GM18507 (cell line): Measurements from ENCODE around the gene ARL5B.
A peak's percentile ranks its signal among the peaks of the same experiment; 100 is the strongest.
"Not testable (repeated sequence)": the region's sequence is repeated elsewhere in the genome, so short reads cannot be mapped to it uniquely, and the experiment has no call there.

Source experiments
- DNase-seq: peaks from one replicate; pipeline ENCODE4 v3.0.0; 2011; ENCODE audit warnings: low read depth; ENCODE audit not compliant: insufficient read length; ENCODE audit errors: extremely low spot score
- FAIRE-seq: peaks from 2 replicates; lab custom pipeline; 2011; peaks lifted over from hg19 to GRCh38; lab: Jason Lieb, UNC

ARL5B gene

GRCh38 chr10:18659125-18659818, at the start of gene ARL5B:
TSS of gene ARL5B (plus strand) at chr10:18659431. CDS start at chr10:18659638, 207 bp downstream.
- FAIRE-seq (peak; percentile 97), DNase-seq (peak; percentile 89)

GRCh38 chr10:18610517-18610916, 48.7 kb upstream of the ARL5B start:
- FAIRE-seq (no peak), DNase-seq (no peak)

DNA sequence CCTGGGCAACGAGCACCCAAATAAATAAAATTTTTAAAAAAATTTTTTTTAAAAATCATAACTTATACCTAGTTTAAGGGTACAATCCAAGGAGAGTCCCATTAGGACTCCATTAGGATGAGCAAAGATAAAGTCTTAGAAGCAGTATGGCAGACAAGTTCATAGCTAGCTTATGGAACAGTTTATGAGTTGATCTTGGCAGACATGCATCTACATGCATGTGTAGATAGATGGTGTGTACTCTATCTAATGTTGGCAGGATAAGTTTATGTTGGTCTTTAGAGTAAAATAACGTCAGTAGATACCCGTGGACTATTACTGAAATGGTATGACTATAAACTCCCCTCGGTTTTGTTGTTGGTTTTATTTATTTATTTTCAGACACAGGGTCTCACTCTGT, 48.1 kb upstream of the ARL5B start:
- no peak for DNase-seq
- FAIRE-seq = no peak

- no peak for DNase-seq
- no peak for FAIRE-seq
Observed at GRCh38 chr10:18615618-18616017, 43.6 kb upstream of the ARL5B start.

GRCh38 chr10:18616337-18616736, 42.9 kb upstream of the ARL5B start:
- DNase-seq (no peak), FAIRE-seq (no peak)

- DNase-seq = no peak
- FAIRE-seq = no peak
Observed at GRCh38 chr10:18619016-18619415, 40.2 kb upstream of the ARL5B start.

GRCh38 chr10:18620856-18621255, 38.4 kb upstream of the ARL5B start:
- DNase-seq (no peak), FAIRE-seq (no peak)

DNA sequence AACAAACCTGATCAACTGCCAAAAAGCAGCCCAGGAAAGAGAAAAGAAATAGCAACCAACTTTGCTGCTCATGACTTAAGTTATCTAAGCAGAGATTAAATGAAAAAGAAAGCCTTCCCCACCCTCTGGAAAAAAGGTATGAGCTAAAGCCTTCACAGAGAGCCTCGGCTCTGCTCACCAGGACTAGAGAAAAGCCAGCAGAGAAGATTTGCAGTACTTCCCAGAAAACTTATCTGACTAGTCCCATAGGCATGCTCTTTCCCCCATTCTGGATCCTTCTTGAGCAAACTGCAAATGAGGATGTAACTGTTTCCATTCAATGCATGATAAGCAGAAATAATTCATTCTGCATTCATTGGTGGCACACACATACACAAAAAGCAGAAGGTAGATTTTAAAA, 35.6 kb upstream of the ARL5B start:
- FAIRE-seq = not testable (repeated sequence)

DNA sequence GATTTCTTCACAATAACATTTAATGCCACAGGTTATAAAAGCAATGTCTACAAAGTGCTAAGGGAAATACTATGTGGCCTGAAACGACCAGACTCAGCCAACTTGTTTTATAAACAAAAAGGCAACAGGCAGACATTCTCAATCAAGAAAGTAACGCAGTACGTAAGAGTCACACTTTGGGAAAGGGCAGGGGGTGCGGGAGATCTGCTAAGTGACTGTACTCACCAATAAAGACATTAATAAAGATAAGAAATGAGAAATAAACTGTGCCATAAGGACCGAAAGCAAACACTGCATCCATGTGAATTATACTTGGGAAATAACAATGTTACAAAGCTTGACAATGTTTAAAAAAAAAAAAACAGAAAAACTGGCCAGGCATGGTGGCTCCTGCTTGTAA, 33.3 kb upstream of the ARL5B start:
- DNase-seq = no peak
- no peak for FAIRE-seq

More for the DNA sequence above, 35.6 kb upstream of the ARL5B start:
- not testable (repeated sequence) for DNase-seq

DNA sequence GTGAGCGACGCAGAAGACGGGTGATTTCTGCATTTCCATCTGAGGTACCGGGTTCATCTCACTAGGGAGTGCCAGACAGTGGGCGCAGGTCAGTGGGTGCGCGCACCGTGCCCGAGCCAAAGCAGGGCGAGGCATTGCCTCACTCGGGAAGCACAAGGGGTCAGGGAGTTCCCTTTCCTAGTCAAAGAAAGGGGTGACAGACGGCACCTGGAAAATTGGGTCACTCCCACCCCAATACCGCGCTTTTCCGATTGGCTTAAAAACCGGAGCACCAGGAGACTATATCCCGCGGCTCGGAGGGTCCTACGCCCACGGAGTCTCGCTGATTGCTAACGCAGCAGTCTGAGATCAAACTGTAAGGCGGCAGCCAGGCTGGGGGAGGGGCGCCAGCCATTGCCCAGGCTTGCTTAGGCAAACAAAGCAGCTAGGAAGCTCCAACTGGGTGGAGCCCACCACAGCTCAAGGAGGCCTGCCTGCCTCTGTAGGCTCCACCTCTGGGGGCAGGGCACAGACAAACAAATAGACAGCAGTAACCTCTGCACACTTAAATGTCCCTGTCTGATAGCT, 31.7 kb upstream of the ARL5B start:
- DNase-seq, FAIRE-seq: not testable (repeated sequence)

DNA sequence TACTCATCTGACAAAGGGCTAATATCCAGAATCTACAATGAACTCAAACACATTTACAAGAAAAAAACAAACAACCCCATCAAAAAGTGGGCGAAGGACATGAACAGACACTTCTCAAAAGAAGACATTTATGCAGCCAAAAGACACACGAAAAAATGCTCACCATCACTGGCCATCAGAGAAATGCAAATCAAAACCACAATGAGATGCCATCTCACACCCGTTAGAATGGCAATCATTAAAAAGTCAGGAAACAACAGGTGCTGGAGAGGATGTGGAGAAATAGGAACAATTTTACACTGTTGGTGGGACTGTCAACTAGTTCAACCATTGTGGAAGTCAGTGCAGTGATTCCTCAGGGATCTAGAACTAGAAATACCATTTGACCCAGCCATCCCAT, 26.7 kb upstream of the ARL5B start:
- FAIRE-seq = not testable (repeated sequence)

GRCh38 chr10:18635995-18636394, 23.2 kb upstream of the ARL5B start:
- FAIRE-seq (no peak), DNase-seq (no peak)

More for the DNA sequence above, 26.7 kb upstream of the ARL5B start:
- DNase-seq = not testable (repeated sequence)

DNA sequence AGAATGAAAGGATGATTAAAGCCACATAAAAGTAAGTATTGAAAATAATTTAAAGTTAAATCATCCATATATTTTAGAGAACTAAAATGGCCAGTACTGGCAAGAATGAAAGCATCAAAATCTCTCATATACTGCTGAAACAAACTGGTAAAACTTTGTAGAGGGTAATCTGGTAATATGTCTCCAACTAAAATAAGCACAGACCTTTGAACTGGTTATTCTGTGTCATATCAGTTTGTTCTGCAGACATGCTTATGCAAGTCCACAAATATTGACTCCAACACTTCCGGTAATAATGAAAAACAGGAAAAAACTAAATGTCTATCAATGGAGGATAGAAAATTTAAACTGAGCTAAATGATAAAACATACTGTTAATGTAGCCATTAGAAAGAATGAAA, 21.8 kb upstream of the ARL5B start:
- FAIRE-seq, DNase-seq: not testable (repeated sequence)

DNA sequence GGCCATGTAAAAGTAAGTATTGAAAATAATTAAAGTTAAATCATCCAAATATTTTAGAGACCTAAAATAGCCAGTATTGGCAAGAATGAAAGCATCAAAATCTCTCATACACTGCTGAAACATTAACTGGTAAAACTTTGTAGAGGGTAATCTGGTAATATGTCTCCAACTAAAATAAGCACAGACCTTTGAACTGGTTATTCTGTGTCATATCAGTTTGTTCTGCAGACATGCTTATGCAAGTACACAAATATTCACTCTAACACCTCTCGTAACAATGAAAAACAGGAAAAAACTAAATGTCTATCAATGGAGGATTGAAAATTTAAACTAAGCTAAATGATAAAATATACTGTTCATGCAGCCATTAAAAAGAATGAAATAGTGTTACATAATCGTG, 19.5 kb upstream of the ARL5B start:
- peak; percentile 46 for FAIRE-seq
- DNase-seq = not testable (repeated sequence)

GRCh38 chr10:18647151-18647550, 12.1 kb upstream of the ARL5B start:
- DNase-seq (no peak), FAIRE-seq (no peak)

GRCh38 chr10:18647945-18648344, 11.3 kb upstream of the ARL5B start:
- DNase-seq = no peak
- no peak for FAIRE-seq

- no peak for FAIRE-seq
- no peak for DNase-seq
Observed at GRCh38 chr10:18649364-18649959, 9.8 kb upstream of the ARL5B start.

GRCh38 chr10:18650404-18650997, 8.7 kb upstream of the ARL5B start:
- peak; percentile 61 for FAIRE-seq
- DNase-seq = no peak

DNA sequence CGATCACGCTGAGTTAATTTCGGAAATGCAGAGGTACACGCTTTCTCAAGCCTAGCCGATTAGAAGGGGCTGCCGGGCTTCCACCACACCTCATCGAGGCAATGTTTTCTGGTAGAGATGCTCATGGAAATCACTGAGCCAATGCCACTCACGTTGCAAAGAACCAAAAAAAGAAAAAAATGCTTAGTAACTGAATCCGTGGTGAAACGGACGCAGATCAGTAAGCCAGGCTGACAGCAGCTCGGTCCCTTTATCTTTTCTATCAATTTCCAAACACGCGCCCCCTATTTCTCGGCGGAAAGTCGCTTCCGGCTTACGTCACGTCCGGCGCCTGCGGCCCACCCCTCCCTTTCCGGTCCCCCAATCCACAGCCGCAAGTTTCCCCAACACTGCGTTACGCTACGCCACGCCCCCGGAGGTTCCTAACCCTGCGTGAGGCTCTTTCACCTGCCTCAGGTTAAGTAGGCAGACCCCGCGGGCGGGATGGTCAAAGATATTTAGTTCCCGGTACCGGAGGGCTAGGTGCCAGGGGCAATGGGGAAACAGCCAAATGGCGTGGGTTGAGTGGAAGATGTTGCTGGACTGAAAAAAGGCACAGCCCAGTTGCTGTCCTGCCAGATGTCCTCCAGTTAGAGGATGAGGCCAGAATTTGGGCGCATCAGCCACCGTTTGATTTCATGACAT, 7.8 kb upstream of the ARL5B start, which contains the start of gene NSUN6:
Gene NSUN6 (minus strand): TSS at position 264 of the 684 bp plus-strand sequence. CDS start 384 bp downstream, outside the sequence.
- FAIRE-seq (peak; percentile 98), DNase-seq (peak; percentile 71)

DNA sequence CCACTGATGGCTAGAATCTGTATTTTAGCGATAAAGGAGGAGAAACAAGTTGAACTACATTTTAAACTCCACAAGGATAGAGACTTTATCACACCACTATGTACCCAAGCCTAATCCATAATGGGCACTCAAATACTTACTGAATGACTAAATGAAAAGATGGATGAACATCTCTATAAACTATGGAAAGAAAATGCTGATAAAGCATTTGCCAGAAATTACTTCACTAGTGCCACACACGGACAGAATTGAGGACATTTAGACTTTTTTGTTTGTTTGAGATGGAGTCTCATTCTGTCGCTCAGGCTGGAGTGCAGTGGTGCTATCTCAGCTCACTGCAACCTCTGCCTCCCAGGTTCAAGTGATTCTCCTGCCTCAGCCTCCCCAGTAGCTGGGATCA, 6.1 kb upstream of the ARL5B start:
- FAIRE-seq (no peak), DNase-seq (no peak)
